C4-2B (cell line): ENCODE data around the gene DRD4.

Experiments used
- ZFX ChIP-seq: fragments of 450-650 bp; IDR thresholded peaks from 2 replicates; pipeline ENCODE4 v1.6.1; 2017
- TF ChIP-seq, protein P1 (sequence below): fragments of 450-650 bp; conservative IDR thresholded peaks from 2 replicates; pipeline ENCODE4 v1.5.1; 2017; ENCODE audit warnings: mild to moderate bottlenecking

DNA sequence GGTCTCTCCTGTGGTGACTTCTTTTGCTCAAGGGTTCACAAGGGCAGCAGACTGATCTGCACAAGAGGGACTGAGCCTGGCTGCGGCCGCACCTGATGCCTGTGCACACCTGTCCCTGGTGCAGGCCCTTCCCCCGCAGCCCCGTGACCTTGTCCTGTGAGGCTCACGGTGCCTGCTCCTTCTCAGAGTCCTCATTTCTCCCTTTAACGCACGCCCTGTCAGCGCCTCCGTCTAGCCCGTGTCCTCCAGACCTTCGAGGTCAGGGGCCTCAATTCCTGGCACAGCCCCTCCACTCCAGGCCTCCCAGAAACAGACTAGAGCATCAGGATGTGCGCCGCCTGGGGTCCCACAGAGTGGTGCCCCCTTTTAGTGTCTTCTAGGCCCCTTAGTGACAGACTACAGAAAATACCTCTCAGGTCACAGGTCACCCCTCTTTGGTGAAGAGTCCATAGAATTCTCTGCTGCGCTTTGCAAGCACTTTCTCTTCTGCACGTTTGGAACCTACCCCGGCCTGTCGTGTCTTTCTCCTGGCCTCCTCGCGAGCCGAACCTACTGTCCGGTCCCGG, 1.0 kb upstream of the DRD4 start:
- TF ChIP-seq, protein P1, sequence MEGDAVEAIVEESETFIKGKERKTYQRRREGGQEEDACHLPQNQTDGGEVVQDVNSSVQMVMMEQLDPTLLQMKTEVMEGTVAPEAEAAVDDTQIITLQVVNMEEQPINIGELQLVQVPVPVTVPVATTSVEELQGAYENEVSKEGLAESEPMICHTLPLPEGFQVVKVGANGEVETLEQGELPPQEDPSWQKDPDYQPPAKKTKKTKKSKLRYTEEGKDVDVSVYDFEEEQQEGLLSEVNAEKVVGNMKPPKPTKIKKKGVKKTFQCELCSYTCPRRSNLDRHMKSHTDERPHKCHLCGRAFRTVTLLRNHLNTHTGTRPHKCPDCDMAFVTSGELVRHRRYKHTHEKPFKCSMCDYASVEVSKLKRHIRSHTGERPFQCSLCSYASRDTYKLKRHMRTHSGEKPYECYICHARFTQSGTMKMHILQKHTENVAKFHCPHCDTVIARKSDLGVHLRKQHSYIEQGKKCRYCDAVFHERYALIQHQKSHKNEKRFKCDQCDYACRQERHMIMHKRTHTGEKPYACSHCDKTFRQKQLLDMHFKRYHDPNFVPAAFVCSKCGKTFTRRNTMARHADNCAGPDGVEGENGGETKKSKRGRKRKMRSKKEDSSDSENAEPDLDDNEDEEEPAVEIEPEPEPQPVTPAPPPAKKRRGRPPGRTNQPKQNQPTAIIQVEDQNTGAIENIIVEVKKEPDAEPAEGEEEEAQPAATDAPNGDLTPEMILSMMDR, result no peak
- no peak for TF ChIP-seq ZFX
